HG03571 (cell line): ENCODE results near the gene SHMT1.
A peak's percentile ranks its signal among the peaks of the same experiment; 100 is the strongest.
"Not testable (repeated sequence)": the region's sequence is repeated elsewhere in the genome, so short reads cannot be mapped to it uniquely, and the experiment has no call there.

Experiments
- ATAC-seq: cut with Tn5 transposase; IDR thresholded peaks from one replicate; pipeline ENCODE4 v1.9.1; 2021; ENCODE audit not compliant: unreplicated experiment

Gene SHMT1

DNA sequence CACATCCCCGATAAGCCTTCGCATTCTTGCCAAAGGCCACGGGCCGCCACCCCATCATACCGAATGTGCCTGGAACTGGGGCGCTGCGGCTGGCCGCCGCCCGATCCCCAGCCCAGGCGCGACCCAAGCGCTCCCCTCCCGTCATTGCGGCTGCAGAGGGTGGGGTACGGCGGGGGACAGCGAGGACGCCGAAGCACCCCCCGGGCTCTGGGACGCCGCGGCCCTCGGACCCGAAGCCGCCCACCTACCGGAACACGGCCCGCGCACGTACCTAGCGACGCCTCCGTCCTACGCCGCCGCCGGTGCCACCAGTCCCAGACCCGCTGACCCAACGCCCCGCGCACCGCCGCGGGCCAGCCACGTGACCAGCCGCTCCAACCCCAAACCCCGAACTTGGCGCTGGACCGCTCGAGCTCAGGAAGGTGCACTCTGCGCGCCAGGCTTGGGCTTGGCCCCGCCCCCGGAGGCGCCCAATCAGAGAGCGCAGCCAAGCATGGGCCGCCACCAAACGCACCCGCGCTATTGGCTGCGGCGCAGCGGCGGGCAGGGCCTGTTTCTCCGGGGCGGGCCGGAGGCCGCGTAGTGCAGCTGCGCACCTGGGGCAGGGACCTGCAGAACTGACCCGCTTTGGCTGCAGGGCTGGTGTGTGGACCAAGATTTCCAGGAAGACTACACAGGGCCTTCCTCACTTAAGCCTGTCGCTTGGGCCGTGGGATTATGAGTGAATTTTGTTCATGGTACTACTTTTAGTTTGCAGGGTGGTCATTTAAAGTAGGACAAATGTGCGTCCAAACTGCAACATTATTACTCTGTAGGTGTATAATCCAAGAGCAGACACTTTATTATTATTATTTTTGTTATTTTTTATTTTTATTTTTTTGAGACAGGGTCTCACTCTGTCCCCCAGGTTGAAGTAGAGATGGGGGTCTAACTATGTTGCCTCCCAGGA, at the start of gene SHMT1:
SHMT1 (minus strand) TSS at position 450 of the 949 bp plus-strand sequence. CDS start 7,569 bp downstream, outside the sequence.
- ATAC-seq, result peak; percentile 92

- ATAC-seq, result not testable (repeated sequence)
Observed at GRCh38 chr17:18412001-18412538, 48.7 kb upstream of the SHMT1 start.

GRCh38 chr17:18411377-18411864, 48.1 kb upstream of the SHMT1 start:
- ATAC-seq, result not testable (repeated sequence)

DNA sequence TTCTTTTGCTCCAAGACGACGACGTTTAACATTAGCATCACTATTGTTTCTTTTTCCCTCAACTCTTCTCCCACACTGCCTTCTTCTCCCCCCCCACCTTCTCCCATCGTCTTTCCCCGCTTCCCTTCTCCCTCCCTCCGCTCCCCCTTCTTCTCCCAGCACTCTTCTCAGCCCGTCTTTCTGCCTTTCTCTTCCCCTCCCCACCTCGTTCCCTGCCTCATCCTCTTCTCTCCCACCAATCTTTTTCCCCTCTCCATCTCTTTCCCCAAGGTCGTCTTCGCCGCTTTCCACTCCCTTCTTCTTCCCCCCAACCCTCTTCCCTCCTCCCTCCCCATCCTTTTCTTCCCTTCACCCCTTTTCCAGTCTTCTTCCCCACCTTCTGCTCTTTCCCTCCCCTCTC, 47.4 kb upstream of the SHMT1 start:
- not testable (repeated sequence) for ATAC-seq

DNA sequence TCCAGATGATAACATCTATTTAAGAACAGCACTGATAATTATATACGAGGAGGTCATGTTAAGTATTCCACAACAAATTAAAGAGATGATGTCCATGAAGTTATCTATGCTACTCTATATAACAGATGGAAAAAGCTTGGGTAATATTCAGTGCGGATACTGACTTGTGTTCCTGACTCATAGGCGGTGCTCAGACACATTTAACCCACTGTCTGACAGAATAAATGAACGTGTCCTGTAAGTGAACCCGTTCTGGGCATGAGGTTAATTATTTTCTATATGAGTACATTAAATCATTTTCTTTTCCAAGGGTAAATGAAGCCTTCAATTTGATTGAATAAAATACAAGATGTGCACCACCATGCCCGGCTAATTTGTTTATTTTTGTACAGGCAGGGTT, 46.0 kb upstream of the SHMT1 start:
- ATAC-seq, result not testable (repeated sequence)

DNA sequence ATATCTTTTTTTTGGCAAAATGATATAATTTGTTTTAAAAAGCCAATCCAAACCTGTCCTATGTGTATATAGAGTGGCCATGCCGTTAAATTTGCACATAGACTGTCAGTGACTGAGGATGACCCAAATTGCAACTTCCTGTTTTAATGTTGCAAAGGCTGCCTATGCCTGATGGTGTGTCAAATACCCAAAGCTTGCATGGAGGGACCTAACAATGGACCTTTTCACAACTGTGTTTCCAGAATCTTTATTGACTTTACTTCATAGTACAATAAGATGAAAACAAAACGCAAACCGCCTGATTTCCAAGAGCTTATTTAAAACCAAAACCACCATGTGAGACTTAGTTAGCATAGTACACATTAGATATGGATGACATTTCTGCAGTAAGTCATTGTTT, 45.6 kb upstream of the SHMT1 start:
- not testable (repeated sequence) for ATAC-seq

DNA sequence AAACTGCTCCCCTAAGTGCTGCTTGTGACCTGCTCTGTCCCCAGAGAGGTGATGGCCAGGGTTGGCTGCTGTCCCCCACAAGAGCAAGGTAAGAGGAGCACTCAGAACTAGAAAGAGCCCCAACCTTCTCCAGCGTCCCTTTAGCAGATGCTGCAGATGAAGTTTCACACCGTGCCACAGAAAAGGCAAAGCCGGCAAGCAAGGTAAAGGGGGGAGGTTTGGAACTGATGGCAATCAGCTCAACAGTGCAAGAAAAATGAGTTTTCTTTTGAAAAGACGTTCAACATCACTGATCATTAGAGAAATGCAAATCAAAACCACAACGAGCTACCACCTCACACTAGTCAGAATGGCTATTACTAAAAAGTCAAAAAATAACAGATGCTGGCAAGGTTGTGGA, 40.3 kb upstream of the SHMT1 start:
- peak; percentile 79 for ATAC-seq

DNA sequence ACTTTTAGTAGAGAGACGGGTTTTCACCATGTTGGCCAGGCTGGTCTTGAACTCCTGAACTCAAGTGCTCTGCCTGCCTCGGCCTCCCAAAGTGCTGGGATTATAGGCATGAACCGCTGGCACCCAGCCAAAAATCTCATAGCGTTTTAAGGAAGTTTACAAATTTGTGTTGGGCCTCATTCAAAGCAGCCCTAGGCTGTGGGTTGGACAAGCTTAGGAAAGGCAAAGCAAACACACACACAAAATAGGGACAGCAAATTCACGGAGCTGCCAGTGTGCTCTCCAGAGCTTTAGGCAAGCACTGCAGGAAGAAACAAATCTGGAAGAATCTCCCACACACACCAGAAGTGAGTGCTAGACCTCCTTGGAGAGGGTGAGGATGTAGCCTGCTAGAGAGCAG, 39.8 kb upstream of the SHMT1 start:
- ATAC-seq, result not testable (repeated sequence)

DNA sequence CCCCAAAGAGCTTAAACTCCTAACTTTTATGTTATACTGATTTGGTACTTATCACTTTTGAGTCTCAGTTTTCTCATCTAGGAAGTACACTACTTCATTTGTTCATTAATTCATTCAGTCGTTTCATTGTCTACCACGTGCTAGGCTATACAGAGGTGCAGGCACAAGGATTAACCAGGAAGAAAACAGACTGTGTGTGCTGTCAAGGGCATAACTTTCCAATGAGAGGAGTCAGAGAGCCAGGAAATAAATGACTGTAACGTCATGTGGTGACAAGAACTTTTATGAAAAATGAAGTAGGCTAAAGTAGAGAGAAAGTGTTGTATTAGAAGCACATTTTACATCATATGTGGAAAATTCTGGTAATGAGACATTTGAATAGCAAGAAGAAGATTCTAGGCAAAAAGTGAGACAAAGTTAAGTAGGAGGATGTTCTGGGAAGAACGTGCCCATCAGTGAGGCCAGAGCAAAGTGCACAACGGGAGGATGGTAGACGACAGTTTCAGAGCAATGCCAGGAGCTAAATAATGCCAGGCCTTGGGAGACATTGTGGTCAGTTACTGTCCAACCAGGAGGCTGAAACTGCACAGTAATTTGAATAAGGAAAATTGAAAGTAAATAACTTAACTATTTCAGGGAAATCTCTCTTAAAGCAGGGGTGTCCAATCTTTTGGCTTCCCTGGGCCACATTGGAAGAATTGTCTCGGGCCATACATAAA, 38.7 kb upstream of the SHMT1 start:
- ATAC-seq, result not testable (repeated sequence)

GRCh38 chr17:18388728-18389127, 25.4 kb upstream of the SHMT1 start:
- not testable (repeated sequence) for ATAC-seq

- not testable (repeated sequence) for ATAC-seq
Observed at GRCh38 chr17:18388266-18388665, 24.9 kb upstream of the SHMT1 start.

- ATAC-seq, result not testable (repeated sequence)
Observed at GRCh38 chr17:18387583-18387982, 24.2 kb upstream of the SHMT1 start.

GRCh38 chr17:18384271-18384670, 20.9 kb upstream of the SHMT1 start:
- ATAC-seq, result not testable (repeated sequence)

GRCh38 chr17:18383079-18383481, 19.7 kb upstream of the SHMT1 start:
- not testable (repeated sequence) for ATAC-seq

DNA sequence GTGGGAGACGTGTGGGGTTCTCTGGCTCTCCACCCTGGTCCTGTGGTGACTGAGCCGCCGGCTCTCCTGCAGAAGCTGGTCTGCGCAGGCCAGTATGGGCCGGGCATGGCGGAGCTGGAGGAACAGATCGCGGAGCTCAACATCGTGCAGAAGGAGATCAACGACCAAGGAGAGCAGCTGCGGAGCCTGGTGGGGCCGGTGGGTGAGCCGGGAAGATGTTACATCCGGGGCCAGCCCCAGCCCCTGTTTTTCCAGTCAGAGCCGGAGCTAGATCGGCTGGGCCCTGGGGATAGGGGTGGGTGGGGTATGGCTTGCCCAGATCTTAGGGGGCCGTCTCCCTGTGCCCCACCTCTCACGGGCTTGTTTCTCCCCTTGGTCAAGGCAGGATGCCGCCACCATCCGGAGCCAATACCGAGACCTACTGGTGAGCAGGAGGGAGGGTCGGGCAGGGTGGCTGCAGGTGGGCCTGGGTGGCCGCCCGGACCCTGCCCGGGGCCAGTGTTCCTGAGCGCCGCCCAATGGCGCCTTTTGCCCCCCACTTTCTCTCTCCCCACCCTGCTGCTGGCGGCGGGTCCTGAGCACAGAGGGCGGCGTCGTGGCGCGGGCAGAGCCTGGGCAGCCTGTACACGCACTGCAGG, 19.2 kb upstream of the SHMT1 start:
- ATAC-seq, result no peak

DNA sequence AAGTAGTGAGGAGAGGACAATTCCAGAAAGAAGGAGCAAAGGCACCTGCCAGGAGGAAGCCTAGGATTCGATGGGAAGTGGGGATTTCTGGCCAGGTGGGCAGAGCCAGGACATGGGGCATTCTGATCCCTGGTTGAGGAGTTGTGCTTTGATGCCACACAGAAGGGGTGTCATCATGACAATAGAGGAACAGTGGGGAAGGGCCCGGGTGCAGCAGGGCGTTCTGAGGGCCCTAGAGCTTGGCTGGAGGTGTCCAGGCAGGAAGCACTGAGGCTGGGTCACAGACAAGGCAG, 18.5 kb upstream of the SHMT1 start:
- ATAC-seq, result no peak

DNA sequence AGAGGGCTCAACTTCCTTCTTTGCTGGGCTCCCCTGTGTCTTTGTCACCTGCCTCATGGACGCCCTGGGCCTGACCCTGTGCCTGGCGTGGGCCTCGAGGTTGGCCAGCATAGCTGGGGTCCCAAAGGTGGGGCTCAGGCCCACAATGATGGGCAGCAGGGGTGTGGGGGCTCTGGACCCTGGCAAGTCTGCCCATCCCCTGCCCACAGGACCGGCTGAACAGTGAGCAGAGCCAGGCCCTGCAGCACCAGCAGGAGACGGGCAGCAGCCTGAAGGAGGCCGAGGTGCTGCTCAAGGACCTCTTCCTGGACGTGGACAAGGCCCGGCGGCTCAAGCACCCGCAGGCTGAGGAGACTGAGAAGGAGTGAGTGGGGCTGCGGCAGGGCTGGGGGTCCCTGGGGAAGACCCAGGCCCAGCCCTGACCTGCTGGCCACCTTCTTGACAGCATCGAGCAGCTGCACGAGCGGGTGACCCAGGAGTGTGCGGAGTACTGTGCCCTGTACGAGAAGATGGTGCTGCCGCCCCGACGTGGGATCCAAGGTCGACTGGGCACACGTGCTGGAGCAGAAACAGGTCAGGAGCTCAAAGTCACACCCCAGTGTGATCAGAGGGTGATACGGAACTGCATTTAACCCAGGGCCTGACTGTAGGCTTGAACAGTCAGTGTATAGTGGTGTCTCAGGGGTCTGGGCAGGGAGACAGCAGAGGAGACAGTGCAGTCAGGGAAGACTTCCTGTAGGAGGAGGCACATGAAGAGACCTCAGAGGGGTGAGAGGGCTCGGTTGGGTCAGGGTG, 18.0 kb upstream of the SHMT1 start:
- ATAC-seq, result no peak

DNA sequence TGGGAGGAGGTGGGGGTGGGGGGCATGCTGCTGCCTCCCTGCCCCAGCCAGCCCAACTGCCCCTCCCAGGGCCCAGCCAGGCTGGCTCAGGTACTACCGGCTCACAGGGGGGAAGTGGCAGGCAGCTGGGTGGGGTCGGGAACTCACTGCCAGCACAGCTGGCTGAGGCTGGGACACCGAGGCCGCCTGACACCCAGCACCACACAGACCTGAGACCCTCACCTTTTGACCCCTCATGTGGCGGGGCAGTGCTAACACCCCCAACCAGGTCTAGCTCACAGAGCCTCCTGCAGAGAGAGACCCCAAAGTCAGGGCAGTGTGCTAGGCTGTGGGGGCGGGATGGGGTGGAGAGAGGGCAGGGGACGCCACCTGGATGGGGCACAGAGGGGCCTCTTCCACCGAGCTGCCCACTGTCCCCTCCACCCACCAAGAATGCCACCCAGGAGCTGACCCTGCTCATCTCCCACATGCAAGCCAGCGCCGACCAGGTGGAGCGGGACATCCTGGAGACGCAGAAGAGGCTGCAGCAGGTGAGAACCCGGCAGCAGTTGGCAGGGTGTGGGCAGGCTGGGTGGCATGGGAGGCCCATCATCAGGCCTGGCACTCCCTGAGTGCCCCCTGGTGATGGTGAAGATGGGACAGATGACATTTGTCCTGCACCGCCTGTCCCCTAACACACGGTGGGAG, 17.3 kb upstream of the SHMT1 start:
- no peak for ATAC-seq

DNA sequence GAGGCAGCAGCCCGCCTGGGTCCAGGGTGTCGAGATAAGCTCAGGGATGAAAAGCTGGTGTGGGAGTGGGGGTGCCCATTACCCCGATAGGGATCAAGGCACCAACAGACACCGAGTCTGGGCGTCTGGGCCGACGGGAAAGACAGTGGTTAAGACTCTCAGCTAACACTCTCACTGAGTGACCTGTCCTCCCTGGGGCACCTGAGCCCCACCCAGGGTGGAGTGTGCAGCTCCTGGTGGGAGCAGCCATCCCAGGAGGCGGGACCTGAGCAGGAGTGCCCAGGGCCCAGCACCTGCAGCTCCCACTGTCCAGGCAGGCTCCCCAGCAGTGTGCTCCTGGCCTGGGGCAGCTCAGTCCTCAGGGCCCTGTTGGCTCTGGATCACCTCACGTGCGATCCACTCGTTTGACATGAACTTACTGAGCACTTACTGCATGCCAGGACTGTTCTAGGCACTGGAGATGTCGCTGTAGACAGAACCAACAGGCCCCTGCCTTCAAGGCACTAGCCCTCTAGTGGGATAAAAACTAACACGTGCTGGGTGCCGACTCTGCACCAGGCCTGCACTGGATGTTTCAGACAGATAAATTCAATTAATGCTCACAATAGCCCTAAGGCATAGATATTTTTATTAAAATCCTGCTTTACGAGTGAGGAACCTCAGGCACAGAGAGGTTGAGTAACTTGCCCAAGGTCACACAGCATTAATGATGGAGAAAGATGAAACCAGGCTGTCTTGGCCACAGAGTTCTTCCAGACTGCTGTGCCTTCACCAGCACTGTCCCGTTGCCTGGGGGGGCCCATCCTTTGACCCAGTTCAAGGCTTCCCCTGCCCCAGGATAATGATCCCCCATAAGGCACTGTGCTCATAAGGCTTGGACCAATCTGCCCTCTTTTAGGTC, 16.1 kb upstream of the SHMT1 start:
- ATAC-seq, result no peak
